HG02885 (cell line): ENCODE measurements around the gene CRYBG2.
"Not testable (repeated sequence)": the region's sequence is repeated elsewhere in the genome, so short reads cannot be mapped to it uniquely, and the experiment has no call there.

ENCODE experiments used
- ATAC-seq: cut with Tn5 transposase; IDR thresholded peaks from one replicate; pipeline ENCODE4 v1.9.1; 2021; ENCODE audit warnings: mild to moderate bottlenecking; ENCODE audit not compliant: unreplicated experiment, poor library complexity

CRYBG2 gene, protein sequence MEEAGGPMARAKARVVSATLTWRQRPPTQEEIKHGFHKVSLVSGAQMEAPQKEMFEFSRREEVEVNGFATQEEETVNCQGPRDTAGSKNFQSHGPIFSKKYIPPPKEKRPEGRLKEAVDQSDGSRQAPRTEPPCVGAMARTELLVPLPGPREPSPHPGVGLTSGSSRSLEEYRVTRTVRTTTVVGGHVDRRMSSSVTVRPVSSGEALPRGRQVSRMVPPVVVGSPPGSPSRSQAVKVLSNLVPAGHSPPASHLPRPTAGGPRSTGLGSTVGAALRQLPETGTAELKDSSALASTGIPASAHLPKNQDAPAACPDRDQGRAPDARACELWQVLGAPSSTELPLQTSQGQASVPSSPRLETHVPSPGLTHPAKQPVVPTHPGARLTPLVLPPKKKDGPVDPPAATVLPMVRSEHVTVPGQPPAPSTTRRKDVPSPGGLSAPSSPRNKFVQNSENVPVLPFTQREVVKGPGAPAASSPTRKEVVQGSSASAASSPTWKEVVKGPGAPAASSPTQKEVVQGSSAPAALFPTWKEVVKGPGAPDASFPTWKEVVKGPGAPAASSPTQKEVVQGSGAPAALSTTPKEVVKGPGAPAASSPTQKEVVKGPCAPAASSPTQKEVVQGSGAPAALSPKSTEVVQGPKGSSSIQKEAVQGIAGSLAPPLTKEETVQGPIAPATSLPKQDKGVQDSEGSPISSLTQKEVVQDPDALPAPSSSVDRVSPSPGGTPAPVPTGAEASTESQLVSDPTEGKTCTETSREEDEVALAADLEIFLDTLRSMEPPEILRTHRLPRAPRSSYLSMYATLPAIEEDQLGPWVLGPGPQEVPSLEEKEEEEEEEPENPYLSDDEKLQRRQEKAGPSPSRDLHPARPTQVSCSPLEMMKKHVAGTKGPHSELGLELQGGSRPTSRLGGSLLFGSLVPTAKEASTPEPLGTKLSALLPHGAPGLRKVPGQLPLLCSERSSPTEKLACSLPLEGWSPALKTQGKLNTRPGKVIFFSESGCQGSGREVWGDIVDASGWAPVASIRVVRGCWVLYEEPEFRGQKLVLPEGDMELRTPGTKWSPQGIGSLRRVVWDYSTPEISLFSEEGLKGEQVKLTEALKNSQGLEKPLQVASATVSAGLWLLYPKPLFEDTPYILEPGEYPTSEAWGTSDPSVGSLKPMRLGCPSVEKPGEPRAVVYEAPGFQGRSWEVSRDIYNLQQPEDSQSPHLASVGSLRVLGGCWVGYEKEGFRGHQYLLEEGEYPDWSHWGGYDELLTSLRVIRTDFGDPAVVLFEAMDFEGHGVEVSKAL (N-terminal part only)

GRCh38 chr1:26353976-26354820 is at the start of gene CRYBG2:
CRYBG2 (minus strand) TSS chr1:26354130; CDS start chr1:26346657, 7,473 bp downstream.
- ATAC-seq, result no peak

DNA sequence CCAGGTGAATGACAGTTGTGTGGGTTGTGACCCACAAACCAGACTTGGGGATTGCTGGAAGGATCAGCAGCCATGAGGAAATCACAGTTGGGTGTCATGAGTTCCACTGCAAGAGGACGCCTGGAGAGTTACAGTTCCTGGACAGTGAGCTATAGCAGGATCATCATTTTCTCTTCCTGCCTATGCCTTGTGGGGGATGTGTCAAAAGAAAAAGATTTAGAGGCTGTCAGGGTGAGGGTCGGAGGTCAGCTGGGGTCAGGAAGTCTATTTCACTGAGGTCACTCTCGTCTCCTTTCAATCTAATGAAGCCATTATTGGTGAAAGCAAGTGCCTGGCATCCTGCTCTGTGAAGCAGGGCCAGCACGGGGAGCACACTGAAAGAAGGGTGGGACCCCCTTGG is 49.7 kb upstream of the CRYBG2 start:
- no peak for ATAC-seq

DNA sequence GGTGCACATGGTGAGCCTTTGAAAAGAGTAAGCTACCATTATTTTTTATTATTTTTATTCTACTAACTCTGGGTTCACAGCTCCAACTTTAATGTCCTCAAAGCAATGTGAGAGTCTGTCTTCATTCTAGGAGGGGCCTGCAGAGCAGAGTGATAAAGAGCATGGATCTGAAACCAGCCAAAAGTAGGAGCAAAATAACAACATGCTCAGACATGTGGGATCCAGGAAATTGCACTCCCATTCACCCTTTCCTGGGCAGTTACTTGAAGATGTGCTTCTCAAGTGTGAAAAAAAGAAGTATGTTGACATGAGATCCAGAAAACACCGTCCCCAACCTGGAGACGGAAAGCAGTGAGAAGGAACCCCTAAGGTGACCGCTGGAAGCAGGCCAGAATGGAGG is 48.0 kb upstream of the CRYBG2 start:
- ATAC-seq, result no peak

GRCh38 chr1:26399034-26399433 is 45.1 kb upstream of the CRYBG2 start:
- ATAC-seq, result no peak

- ATAC-seq, result no peak
These were observed 41.8 kb upstream of the CRYBG2 start for GRCh38 chr1:26395754-26396153.

DNA sequence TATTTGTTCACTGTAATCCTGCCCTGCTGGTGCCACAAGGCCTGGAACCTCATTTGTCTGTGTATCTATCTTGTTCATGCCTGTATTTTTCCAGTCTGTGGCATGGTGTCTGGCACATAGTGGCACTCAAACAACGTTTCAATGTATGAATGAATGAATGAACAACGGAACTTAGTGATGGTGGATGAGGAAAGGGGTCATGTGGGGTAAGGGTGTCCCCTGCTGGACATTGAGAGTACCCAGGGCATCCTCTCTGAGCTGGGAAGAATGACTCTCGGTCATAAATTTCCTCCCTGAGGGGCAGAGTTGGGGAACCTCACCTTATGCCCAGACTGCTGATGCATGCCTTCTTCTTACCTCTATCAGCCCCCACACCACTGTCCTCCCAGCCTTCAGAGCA is 37.5 kb upstream of the CRYBG2 start:
- no peak for ATAC-seq

DNA sequence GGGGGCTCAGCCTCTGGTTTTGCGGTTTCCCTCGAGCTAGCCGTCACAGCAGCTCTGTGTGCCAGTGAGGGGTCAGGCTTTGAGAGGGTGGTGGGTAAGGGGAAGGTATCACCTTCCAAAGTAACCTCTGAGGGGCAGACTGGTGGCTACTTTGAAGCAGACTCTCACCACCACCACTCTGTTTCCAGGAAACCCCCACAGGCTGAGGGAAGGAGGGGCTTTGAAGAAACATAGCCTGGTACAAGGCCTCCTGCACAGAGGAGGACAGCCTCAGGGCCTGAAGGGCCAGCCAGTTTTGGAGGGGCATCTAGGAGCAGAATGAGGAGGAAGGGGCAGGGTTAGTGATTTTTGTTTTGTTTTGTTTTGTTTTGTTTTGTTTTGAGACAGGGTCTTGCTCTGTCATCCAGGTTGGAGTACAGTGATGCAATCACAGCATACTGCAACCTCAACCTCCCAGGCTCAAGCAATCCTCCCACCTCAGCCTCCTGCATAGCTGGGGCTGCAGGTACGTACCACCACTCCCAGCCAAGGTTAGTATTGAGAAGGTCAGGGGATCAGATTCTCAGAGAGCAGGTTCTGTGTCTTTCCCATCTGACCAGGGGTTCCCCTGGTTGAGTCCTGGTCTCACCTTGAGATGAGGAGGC is 35.8 kb upstream of the CRYBG2 start:
- ATAC-seq, result no peak

DNA sequence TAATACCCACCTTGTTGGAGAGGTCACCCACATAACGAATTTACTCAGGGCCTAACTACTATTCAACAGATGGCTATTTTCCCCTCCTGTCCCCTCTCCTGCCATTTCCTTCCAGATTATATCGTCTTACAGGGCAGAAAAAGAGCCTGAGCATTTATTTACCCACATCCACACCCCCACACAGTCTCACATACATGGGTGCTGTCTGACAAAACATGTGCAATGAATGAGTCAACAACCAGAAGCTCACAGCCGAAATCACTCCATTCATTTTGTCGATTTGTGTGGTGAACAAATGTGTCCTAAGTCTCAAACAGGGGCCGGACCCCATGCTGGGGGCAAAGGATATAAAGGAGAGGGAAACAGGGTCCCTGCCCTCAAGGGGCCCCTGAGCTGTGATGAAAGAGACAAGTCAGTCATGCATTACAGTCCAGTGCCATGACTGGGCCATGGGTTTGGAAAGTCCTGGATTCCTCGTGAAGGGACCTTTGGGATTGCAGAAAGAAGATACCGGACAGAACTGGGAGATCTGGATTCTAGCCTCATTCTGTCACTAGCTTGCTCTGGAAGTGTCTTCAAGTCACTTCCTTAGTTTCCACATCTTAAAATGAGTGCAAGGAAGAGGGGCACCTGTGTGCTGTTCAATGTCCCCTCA is 35.0 kb upstream of the CRYBG2 start:
- no peak for ATAC-seq

- no peak for ATAC-seq
These were observed 33.5 kb upstream of the CRYBG2 start for GRCh38 chr1:26387447-26387846.

DNA sequence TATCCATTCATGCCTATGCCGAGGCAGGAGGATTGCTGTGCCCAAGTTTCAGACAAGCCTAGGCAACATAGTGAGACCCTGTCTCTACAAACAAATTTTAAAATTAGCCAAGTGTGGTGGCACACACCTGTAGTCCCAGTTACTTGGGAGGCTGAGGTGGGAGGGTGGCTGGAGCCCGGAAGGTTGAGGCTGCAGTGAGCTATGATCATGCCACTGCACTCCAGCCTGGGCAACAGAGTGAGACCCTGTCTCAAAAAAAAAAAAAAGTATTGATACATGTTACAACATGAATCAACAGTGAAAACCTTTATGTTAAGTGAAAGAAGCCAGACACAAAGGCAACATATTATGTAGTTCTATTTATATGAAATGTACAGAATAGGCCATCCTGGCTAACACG is 31.1 kb upstream of the CRYBG2 start:
- ATAC-seq, result not testable (repeated sequence)

DNA sequence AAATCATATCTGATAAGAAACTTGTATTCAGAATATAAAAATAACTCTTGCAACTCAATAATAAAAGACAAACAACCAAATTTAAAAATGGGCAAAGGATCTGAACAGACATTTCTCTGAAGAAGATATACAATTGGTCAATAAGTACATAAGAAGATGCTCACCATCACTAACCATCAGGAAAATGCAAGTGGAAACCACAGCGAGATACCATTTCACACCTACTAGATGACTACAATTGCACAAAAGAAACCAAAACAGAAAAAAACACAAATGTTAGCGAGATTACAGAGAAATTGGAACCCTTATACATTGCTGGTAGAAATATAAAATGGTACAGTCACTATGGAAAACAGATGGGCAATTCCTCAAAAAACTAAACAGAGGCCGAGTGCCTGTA is 30.1 kb upstream of the CRYBG2 start:
- no peak for ATAC-seq

- ATAC-seq, result no peak
These were observed 24.9 kb upstream of the CRYBG2 start for GRCh38 chr1:26378879-26379251.

GRCh38 chr1:26378088-26378878 is 24.4 kb upstream of the CRYBG2 start:
- peak; percentile 82 for ATAC-seq

GRCh38 chr1:26376050-26376449 is 22.1 kb upstream of the CRYBG2 start:
- no peak for ATAC-seq

DNA sequence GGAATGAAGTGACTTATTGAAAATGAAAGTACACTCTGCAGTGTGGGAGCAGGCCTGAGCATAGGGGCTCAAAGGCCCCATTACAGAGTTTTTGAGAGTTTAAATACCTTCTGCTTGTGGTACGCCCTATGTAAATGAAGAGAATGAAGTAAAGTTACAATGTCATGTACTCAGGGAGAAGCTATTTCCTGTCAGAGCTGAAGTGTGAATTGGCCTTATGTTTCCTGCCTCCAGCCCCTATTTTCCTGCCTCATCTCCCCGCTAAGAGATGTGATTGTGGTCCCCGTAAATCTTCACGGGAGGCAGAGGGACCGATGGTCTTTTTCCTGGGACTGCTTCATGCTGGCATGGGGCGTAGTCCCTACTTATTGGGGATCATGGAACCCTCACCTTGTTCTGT is 21.2 kb upstream of the CRYBG2 start:
- no peak for ATAC-seq

- ATAC-seq, result not testable (repeated sequence)
These were observed 20.4 kb upstream of the CRYBG2 start for GRCh38 chr1:26374361-26374760.

- ATAC-seq, result no peak
These were observed 19.9 kb upstream of the CRYBG2 start for GRCh38 chr1:26373789-26374188.

DNA sequence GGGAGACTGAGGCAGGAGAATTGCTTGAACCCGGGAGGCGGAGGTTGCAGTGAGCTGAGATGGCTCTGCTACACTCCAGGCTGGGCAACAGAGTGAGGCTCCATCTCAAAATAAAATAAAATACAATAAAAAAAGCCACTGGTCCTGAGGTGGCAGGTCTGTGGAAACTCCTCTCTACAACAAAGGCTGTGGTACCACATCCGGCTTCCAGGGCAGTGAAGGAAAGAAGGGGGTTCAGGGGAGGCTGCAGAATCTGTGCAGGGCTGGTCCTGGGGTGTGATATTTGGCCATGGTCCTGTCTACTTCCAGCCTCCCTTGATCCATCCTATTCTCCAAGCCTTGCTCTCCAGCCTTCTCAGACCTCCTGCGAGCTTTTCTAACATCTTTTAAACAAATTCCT is 19.4 kb upstream of the CRYBG2 start:
- no peak for ATAC-seq
